B cell (primary cell): ENCODE measurements around the gene CDH2. TPM values are rescaled to one million over a fixed set of nuclear protein-coding genes. Genes with fewer than 3 reads are reported as not detected.

Experiments used
- ATAC-seq: fragments of 200-7000 bp; cut with Tn5 transposase; one replicate; pipeline ENCODE4 v1.10.0; 2021; ENCODE audit warnings: low read depth, mild to moderate bottlenecking, moderate number of reproducible peaks, moderate library complexity
- CTCF ChIA-PET: fragments of 350-600 bp; sonication (Branson Sonifier 250); formaldehyde crosslinking; loops from one replicate; lab custom pipeline; 2021; ENCODE audit warnings: antibody characterized with exemption, inconsistent platforms; lab: Charles Lee
- POLR2A ChIA-PET: fragments of 350-600 bp; sonication (Branson Sonifier 250); formaldehyde crosslinking; loops from one replicate; lab custom pipeline; 2021; ENCODE audit warnings: antibody characterized with exemption; lab: Charles Lee
- DNase-seq: peaks from one replicate; pipeline ENCODE4 v3.0.0; 2013
- H2AFZ ChIP-seq: 2 replicates; pipeline ENCODE4 v1.6.1; 2012; ENCODE audit warnings: mild to moderate bottlenecking, low read depth, low read length; ENCODE audit not compliant: insufficient read depth, poor library complexity, severe bottlenecking
- H3K27ac ChIP-seq, 2 donors: 1 replicate in 1 of 2; 2 replicates in 1 of 2; pipeline ENCODE4 v1.5.1; 2012 to 2013; ENCODE audit warnings: low read length in 2 of 2, mild to moderate bottlenecking in 2 of 2, moderate library complexity in 1 of 2
- H3K27me3 ChIP-seq, 4 experiments: fragments of 200-600 bp in 1 of 4; sonication (generic) in 1 of 4; replicated peaks in 1 of 4; 1 replicate in 2 of 4; 2 replicates in 2 of 4; pipeline versions ENCODE4 v1.6.1 to v1.7.0; 2013 to 2016; ENCODE audit warnings: low read length in 3 of 4, mild to moderate bottlenecking in 2 of 4, mixed read lengths in 1 of 4, moderate library complexity in 1 of 4; ENCODE audit not compliant: insufficient read depth in 4 of 4, control insufficient read depth in 3 of 4; ENCODE audit errors: control extremely low read depth in 1 of 4
- H3K36me3 ChIP-seq, 2 experiments: replicated peaks in 1 of 2; 1 replicate in 1 of 2; 2 replicates in 1 of 2; pipeline versions ENCODE4 v1.6.1 to v1.7.1; 2013; ENCODE audit warnings: low read length in 1 of 2; ENCODE audit not compliant: insufficient read depth in 2 of 2, control insufficient read depth in 1 of 2; ENCODE audit errors: control extremely low read depth in 1 of 2, extremely low read depth in 1 of 2
- H3K4me1 ChIP-seq, 2 donors: fragments of 200-600 bp in 1 of 2; sonication (generic) in 1 of 2; 1 replicate in 1 of 2; 2 replicates in 1 of 2; pipeline versions ENCODE4 v1.5.1 to v1.6.1; 2013 to 2017; ENCODE audit warnings: low read length in 2 of 2; ENCODE audit not compliant: control insufficient read depth in 2 of 2, insufficient read depth in 2 of 2
- H3K4me2 ChIP-seq: replicated peaks from 2 replicates; pipeline ENCODE3; 2012; ENCODE audit warnings: mild to moderate bottlenecking, low read depth, low read length; ENCODE audit not compliant: poor library complexity, severe bottlenecking
- H3K4me3 ChIP-seq, 5 experiments: fragments of 200-600 bp in 1 of 5; sonication (generic) in 1 of 5; 1 replicate in 3 of 5; 2 replicates in 2 of 5; pipeline versions ENCODE4 v1.5.1 to v1.7.0; 2011 to 2016; ENCODE audit warnings: low read length in 4 of 5, mild to moderate bottlenecking in 4 of 5, low read depth in 2 of 5, control low read depth in 1 of 5, moderate library complexity in 1 of 5; ENCODE audit not compliant: insufficient read depth in 1 of 5; ENCODE audit errors: control extremely low read depth in 1 of 5, extremely low read depth in 1 of 5
- H3K79me2 ChIP-seq: fragments of 200-600 bp; sonication (generic); one replicate; pipeline ENCODE4 v1.6.0; 2016; ENCODE audit warnings: low read length; ENCODE audit not compliant: control insufficient read depth, insufficient read depth
- H3K9ac ChIP-seq: fragments of 200-600 bp; sonication (generic); 2 replicates; pipeline ENCODE4 v1.6.1; 2017; ENCODE audit warnings: mild to moderate bottlenecking, low read length, moderate library complexity
- H3K9me3 ChIP-seq, 3 donors: one replicate each; pipeline versions ENCODE4 v1.6.1 to v1.7.1; 2013; ENCODE audit warnings: low read length in 2 of 3; ENCODE audit not compliant: control insufficient read depth in 2 of 3, insufficient read depth in 1 of 3; ENCODE audit errors: control extremely low read depth in 1 of 3
- H4K20me1 ChIP-seq: 2 replicates; pipeline ENCODE4 v1.6.0; 2012; ENCODE audit warnings: mild to moderate bottlenecking, low read length; ENCODE audit not compliant: insufficient read depth, control insufficient read depth, poor library complexity, severe bottlenecking
- H3K27ac Mint-ChIP-seq: one replicate; pipeline ENCODE4 v1.8.0; 2021; ENCODE audit warnings: mixed read lengths
- H3K27me3 Mint-ChIP-seq: one replicate; pipeline ENCODE4 v1.8.0; 2021; ENCODE audit warnings: mixed read lengths
- H3K4me1 Mint-ChIP-seq: one replicate; pipeline ENCODE4 v1.8.0; 2021; ENCODE audit warnings: mixed read lengths
- H3K4me3 Mint-ChIP-seq: one replicate; pipeline ENCODE4 v1.8.0; 2021; ENCODE audit warnings: mixed read lengths
- H3K9me3 Mint-ChIP-seq: one replicate; pipeline ENCODE4 v1.8.0; 2022; ENCODE audit warnings: mixed read lengths; ENCODE audit not compliant: insufficient read depth
- CTCF ChIP-seq: fragments of 200-600 bp; IDR thresholded peaks from one replicate; pipeline ENCODE4 v1.8.0; 2022; ENCODE audit warnings: antibody characterized with exemption, mild to moderate bottlenecking
- EZH2 ChIP-seq: IDR thresholded peaks from 2 replicates; pipeline ENCODE4 v1.6.1; 2012; ENCODE audit warnings: borderline replicate concordance, low read depth, mild to moderate bottlenecking, moderate library complexity, low read length; ENCODE audit not compliant: insufficient read depth, poor library complexity, severe bottlenecking
- WGBS: methylation state at CpG from one replicate; pipeline ENCODE4 v1.1.5; 2013; ENCODE audit warnings: missing lambda C conversion rate; ENCODE audit not compliant: insufficient coverage; 5-methylcytosine and 5-hydroxymethylcytosine counted together
- intact Hi-C: fragments of 100-400 bp; cut with micrococcal nuclease; formaldehyde crosslinking; loops from one replicate; pipeline ENCODE4 v1.10.0; 2022
- polyA plus RNA-seq: library from polyadenylated mRNA; depleted of rRNA; stranded (reverse); fragments of >200 nt; gene quantifications from 2 replicates; pipeline ENCODE4 v1.2.3, GENCODE V29; 2012
- total RNA-seq, 2 donors: library from RNA; stranded (reverse); fragments of 120-200 nt in 1 of 2; gene quantifications; 1 replicate in 1 of 2; 2 replicates in 1 of 2; pipeline versions ENCODE4 v1.2.3 to v1.2.4, GENCODE V29; 2013 to 2022

The CDH2 gene
- total and polyA plus RNA-seq, 2 donors (not counting 1 experiment from before 2014, with no cell fraction given), result not detected

GRCh38 chr18:28073658-28074057 is 103.3 kb downstream of the CDH2 start:
- ATAC-seq (no peak), DNase-seq (no peak)
- H3K9me3 Mint-ChIP-seq, result no peaks in the 10 kb centered on the region
- no peak overlapping the region for H3K4me3 Mint-ChIP-seq
- Histone ChIP-seq H3K79me2 (no peaks in the 10 kb centered on the region), H3K4me1 (no peaks in the 10 kb centered on the region), H3K9me3 (no peaks in the 10 kb centered on the region), H3K36me3 (no peaks in the 10 kb centered on the region), H3K27me3 (no peaks in the 10 kb centered on the region), H2AFZ (no peak overlapping the region), H4K20me1 (no peaks in the 10 kb centered on the region), H3K4me2 (no peak overlapping the region), H3K4me3 (no peak overlapping the region), H3K27ac (no peak overlapping the region), H3K9ac (no peak overlapping the region)
- ChIA-PET POLR2A (no interaction called here), CTCF (no interaction called here)
- no peaks in the 10 kb centered on the region for H3K27me3 Mint-ChIP-seq
- intact Hi-C loops, result no loop called here
- no CpG with 5 or more reads among the region's 3 CpGs for whole genome bisulfite sequencing
- no peaks in the 10 kb centered on the region for H3K4me1 Mint-ChIP-seq
- no peak for TF ChIP-seq CTCF
- H3K27ac Mint-ChIP-seq, result no peak overlapping the region

GRCh38 chr18:28071199-28071598 is 105.7 kb downstream of the CDH2 start:
- Histone ChIP-seq H3K27me3 (no peaks in the 10 kb centered on the region), H3K4me2 (no peak overlapping the region), H3K4me3 (no peak overlapping the region), H4K20me1 (no peaks in the 10 kb centered on the region), H3K4me1 (no peaks in the 10 kb centered on the region), H2AFZ (no peak overlapping the region), H3K36me3 (no peaks in the 10 kb centered on the region), H3K27ac (no peak overlapping the region), H3K9me3 (no peaks in the 10 kb centered on the region), H3K79me2 (no peaks in the 10 kb centered on the region), H3K9ac (no peak overlapping the region)
- Mint-ChIP-seq H3K27me3 (no peaks in the 10 kb centered on the region), H3K4me3 (no peak overlapping the region), H3K4me1 (no peaks in the 10 kb centered on the region), H3K9me3 (no peaks in the 10 kb centered on the region), H3K27ac (no peak overlapping the region)
- DNase-seq (no peak), ATAC-seq (no peak)
- intact Hi-C loops, result no loop called here
- ChIA-PET POLR2A (no interaction called here), CTCF (no interaction called here)
- TF ChIP-seq CTCF (no peak), EZH2 (no peak)
- WGBS, result 86% methylated on average over 2 of the region's 5 CpGs
